ENCODE measurements around the gene TCOF1. TPM values are rescaled to one million over a fixed set of nuclear protein-coding genes. Genes with fewer than 3 reads are reported as not detected.

TCOF1 gene
- total and polyA plus RNA-seq, 2 experiments from 2014 or later = 86.8 to 165 TPM

- Mint-ChIP-seq H3K27me3 (ENCODE audit: insufficient read depth, low read depth, poor library complexity) (no peaks in the 10 kb centered on the region), H3K36me3 (ENCODE audit: low read depth) (peaks cover 81% of the 10 kb centered on the region), H3K4me3 (no peak overlapping the region), H3K27ac (no peak overlapping the region), H3K9me3 (no peaks in the 10 kb centered on the region), H3K4me1 (peaks cover 7% of the 10 kb centered on the region)
- H3K9me2 ChIP-seq (ENCODE audit: insufficient read depth) = no peaks in the 10 kb centered on the region
- H3K36me3 ChIP-seq (ENCODE audit: insufficient read depth) = peaks cover 61% of the 10 kb centered on the region
- H3K4me1 ChIP-seq (ENCODE audit: insufficient read depth) = no peaks in the 10 kb centered on the region; the same call in 1 of the 2 replicates
- H2AFZ ChIP-seq = no peak overlapping the region
- H3K27me3 ChIP-seq (ENCODE audit: insufficient read depth) = no peaks in the 10 kb centered on the region
- no peak overlapping the region for H3K4me2 ChIP-seq
- 0 out of 2 replicates have a peak, but pooled peaks cover 5% of the 10 kb centered on the region for H3F3A ChIP-seq (replicated peaks; ENCODE audit: low read depth)
- H3K79me2 ChIP-seq (replicated peaks; ENCODE audit: insufficient read depth) = peaks cover 46% of the 10 kb centered on the region
- ATAC-seq (no peak), DNase-seq (ENCODE audit: low spot score) (no peak)
- H3K27ac ChIP-seq (ENCODE audit: low read depth) = no peak overlapping the region
- no peak overlapping the region for H3K4me3 ChIP-seq
- TF ChIP-seq CREB1 (CRISPR knock-in tag; IDR thresholded peaks at IDR 0.05; ENCODE audit: low read depth) = no peak
- TF ChIP-seq ETS1 (IDR thresholded peaks at IDR 0.05) = no peak
- no peak for TF ChIP-seq EZH2 (IDR thresholded peaks at IDR 0.05; ENCODE audit: low read depth, unreplicated experiment)
- TF ChIP-seq REST (IDR thresholded peaks at IDR 0.05; ENCODE audit: unreplicated experiment) = no peak
- TF ChIP-seq STAT1 (IDR thresholded peaks at IDR 0.05; ENCODE audit: unreplicated experiment) = no peak
- TF ChIP-seq, protein P1, sequence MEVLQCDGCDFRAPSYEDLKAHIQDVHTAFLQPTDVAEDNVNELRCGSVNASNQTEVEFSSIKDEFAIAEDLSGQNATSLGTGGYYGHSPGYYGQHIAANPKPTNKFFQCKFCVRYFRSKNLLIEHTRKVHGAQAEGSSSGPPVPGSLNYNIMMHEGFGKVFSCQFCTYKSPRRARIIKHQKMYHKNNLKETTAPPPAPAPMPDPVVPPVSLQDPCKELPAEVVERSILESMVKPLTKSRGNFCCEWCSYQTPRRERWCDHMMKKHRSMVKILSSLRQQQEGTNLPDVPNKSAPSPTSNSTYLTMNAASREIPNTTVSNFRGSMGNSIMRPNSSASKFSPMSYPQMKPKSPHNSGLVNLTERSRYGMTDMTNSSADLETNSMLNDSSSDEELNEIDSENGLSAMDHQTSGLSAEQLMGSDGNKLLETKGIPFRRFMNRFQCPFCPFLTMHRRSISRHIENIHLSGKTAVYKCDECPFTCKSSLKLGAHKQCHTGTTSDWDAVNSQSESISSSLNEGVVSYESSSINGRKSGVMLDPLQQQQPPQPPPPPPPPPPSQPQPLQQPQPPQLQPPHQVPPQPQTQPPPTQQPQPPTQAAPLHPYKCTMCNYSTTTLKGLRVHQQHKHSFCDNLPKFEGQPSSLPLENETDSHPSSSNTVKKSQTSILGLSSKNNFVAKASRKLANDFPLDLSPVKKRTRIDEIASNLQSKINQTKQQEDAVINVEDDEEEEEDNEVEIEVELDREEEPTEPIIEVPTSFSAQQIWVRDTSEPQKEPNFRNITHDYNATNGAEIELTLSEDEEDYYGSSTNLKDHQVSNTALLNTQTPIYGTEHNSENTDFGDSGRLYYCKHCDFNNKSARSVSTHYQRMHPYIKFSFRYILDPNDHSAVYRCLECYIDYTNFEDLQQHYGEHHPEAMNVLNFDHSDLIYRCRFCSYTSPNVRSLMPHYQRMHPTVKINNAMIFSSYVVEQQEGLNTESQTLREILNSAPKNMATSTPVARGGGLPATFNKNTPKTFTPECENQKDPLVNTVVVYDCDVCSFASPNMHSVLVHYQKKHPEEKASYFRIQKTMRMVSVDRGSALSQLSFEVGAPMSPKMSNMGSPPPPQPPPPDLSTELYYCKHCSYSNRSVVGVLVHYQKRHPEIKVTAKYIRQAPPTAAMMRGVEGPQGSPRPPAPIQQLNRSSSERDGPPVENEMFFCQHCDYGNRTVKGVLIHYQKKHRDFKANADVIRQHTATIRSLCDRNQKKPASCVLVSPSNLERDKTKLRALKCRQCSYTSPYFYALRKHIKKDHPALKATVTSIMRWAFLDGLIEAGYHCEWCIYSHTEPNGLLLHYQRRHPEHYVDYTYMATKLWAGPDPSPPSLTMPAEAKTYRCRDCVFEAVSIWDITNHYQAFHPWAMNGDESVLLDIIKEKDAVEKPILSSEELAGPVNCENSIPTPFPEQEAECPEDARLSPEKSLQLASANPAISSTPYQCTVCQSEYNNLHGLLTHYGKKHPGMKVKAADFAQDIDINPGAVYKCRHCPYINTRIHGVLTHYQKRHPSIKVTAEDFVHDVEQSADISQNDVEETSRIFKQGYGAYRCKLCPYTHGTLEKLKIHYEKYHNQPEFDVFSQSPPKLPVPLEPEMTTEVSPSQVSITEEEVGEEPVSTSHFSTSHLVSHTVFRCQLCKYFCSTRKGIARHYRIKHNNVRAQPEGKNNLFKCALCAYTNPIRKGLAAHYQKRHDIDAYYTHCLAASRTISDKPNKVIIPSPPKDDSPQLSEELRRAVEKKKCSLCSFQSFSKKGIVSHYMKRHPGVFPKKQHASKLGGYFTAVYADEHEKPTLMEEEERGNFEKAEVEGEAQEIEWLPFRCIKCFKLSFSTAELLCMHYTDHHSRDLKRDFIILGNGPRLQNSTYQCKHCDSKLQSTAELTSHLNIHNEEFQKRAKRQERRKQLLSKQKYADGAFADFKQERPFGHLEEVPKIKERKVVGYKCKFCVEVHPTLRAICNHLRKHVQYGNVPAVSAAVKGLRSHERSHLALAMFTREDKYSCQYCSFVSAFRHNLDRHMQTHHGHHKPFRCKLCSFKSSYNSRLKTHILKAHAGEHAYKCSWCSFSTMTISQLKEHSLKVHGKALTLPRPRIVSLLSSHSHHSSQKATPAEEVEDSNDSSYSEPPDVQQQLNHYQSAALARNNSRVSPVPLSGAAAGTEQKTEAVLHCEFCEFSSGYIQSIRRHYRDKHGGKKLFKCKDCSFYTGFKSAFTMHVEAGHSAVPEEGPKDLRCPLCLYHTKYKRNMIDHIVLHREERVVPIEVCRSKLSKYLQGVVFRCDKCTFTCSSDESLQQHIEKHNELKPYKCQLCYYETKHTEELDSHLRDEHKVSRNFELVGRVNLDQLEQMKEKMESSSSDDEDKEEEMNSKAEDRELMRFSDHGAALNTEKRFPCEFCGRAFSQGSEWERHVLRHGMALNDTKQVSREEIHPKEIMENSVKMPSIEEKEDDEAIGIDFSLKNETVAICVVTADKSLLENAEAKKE (CRISPR knock-in tag; IDR thresholded peaks at IDR 0.05) = no peak
- no peak for TF ChIP-seq CTCF (conservative IDR thresholded peaks at IDR 0.05; ENCODE audit: low read depth in 2 of 2)
- no peak for TF ChIP-seq EZH2phosphoT487 (IDR thresholded peaks at IDR 0.05; ENCODE audit: unreplicated experiment)
- TF ChIP-seq NANOG (IDR thresholded peaks at IDR 0.05; ENCODE audit: borderline replicate concordance) = no peak
- TF ChIP-seq ZNF331 (CRISPR knock-in tag; IDR thresholded peaks at IDR 0.05; ENCODE audit: low read depth) = no peak
- TF ChIP-seq JUNB (IDR thresholded peaks at IDR 0.05; ENCODE audit: unreplicated experiment) = no peak
- TF ChIP-seq POLR2AphosphoS5 (IDR thresholded peaks at IDR 0.05; ENCODE audit: low read depth) = no peak
- TF ChIP-seq ZNF114 (CRISPR knock-in tag; IDR thresholded peaks at IDR 0.05) = no peak
- peaks cover 61% of the 10 kb centered on the region for H4K20me1 ChIP-seq (replicated peaks; ENCODE audit: insufficient read depth)
Observed at GRCh38 chr5:150363185-150363584, 5.7 kb downstream of the TCOF1 start.

All from GM23338 (cell line).